ENCODE results near the gene PDCD2L. TPM values are rescaled to one million over a fixed set of nuclear protein-coding genes. Genes with fewer than 3 reads are reported as not detected.

PDCD2L gene
- polyA plus RNA-seq, 1 donor from 2014 or later: 47.5 TPM

- no peaks in the 10 kb centered on the region for H3K9me3 ChIP-seq (ENCODE audit: low read length)
- H3K27me3 ChIP-seq (ENCODE audit: insufficient read depth, low read depth, low read length): no peaks in the 10 kb centered on the region
- no peak overlapping the region for H3K4me2 ChIP-seq (ENCODE audit: low read length)
- TF ChIP-seq RAD21 (conservative IDR thresholded peaks at IDR 0.05) (no peak), CTCF (IDR thresholded peaks at IDR 0.05; ENCODE audit: poor library complexity, severe bottlenecking) (no peak), TAF1 (IDR thresholded peaks at IDR 0.05; ENCODE audit: low read depth) (no peak)
- H3K4me3 ChIP-seq (ENCODE audit: low read length): peak overlapping the region; percentile 100
- H3K9me2 ChIP-seq (ENCODE audit: insufficient read depth, low read length): no peaks in the 10 kb centered on the region
- no peaks in the 10 kb centered on the region for H3F3A ChIP-seq (ENCODE audit: insufficient read depth, low read length, poor library complexity, severe bottlenecking)
- no peak overlapping the region for H2AFZ ChIP-seq (ENCODE audit: low read depth, low read length)
- no peaks in the 10 kb centered on the region for H4K20me1 ChIP-seq (ENCODE audit: insufficient read depth)
- no peak overlapping the region for H3K27ac ChIP-seq (ENCODE audit: low read length)
- no peaks in the 10 kb centered on the region for H3K36me3 ChIP-seq (ENCODE audit: insufficient read depth, low read length)
- H3K79me2 ChIP-seq (replicated peaks; ENCODE audit: insufficient read depth, low read length): peaks cover 9% of the 10 kb centered on the region
- H3K9ac ChIP-seq (ENCODE audit: low read length): no peak overlapping the region
These were observed 1.9 kb downstream of the PDCD2L start for GRCh38 chr19:34405892-34406660.

- Histone ChIP-seq H3K9me3 (ENCODE audit: low read length) (no peaks in the 10 kb centered on the region), H3K36me3 (ENCODE audit: insufficient read depth, low read length) (no peaks in the 10 kb centered on the region), H3F3A (ENCODE audit: insufficient read depth, low read length, poor library complexity, severe bottlenecking) (no peaks in the 10 kb centered on the region), H3K4me3 (ENCODE audit: low read length) (no peak overlapping the region), H3K79me2 (replicated peaks; ENCODE audit: insufficient read depth, low read length) (peaks cover 9% of the 10 kb centered on the region), H4K20me1 (ENCODE audit: insufficient read depth) (no peaks in the 10 kb centered on the region), H2AFZ (ENCODE audit: low read depth, low read length) (no peak overlapping the region), H3K27ac (ENCODE audit: low read length) (no peak overlapping the region), H3K9me2 (ENCODE audit: insufficient read depth, low read length) (no peaks in the 10 kb centered on the region), H3K27me3 (ENCODE audit: insufficient read depth, low read depth, low read length) (no peaks in the 10 kb centered on the region), H3K9ac (ENCODE audit: low read length) (no peak overlapping the region), H3K4me2 (ENCODE audit: low read length) (no peak overlapping the region)
- TF ChIP-seq POLR2AphosphoS5 (IDR thresholded peaks at IDR 0.05) (no peak), TAF1 (IDR thresholded peaks at IDR 0.05; ENCODE audit: low read depth) (no peak), MXI1 (conservative IDR thresholded peaks at IDR 0.05; ENCODE audit: poor library complexity, severe bottlenecking) (no peak), SMC3 (conservative IDR thresholded peaks at IDR 0.05; ENCODE audit: poor library complexity) (no peak), EZH2 (IDR thresholded peaks at IDR 0.05; ENCODE audit: borderline replicate concordance, insufficient read depth, low read length, poor library complexity, severe bottlenecking) (no peak), EP300 (conservative IDR thresholded peaks at IDR 0.05; ENCODE audit: poor library complexity, severe bottlenecking) (no peak), RAD21 (conservative IDR thresholded peaks at IDR 0.05) (no peak), CTCF (IDR thresholded peaks at IDR 0.05; ENCODE audit: poor library complexity, severe bottlenecking) (no peak), REST (IDR thresholded peaks at IDR 0.05; ENCODE audit: borderline replicate concordance) (no peak)
These were observed 4.2 kb downstream of the PDCD2L start for GRCh38 chr19:34408411-34408810.
